ENCODE data around the gene TUBB2B.
"Not testable (repeated sequence)": the region's sequence is repeated elsewhere in the genome, so short reads cannot be mapped to it uniquely, and the experiment has no call there.

Gene TUBB2B

GRCh38 chr6:3195695-3196497, 31.6 kb downstream of the TUBB2B start:
- ATAC-seq = no peak
- no peaks in the 10 kb centered on the region for H3K4me1 Mint-ChIP-seq

DNA sequence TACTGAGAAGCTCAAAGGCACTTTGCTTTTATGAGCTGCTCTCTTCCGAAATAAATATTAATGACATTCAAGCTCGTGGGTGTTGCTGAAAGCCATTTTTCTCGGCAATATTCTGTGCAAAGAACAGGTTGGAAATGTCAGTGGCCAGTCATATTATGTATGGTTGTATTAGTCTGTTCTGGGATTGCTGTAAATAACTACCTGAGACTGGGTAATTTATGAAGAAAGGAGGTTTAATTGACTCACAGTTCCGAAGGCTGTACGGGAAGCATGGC, 32.1 kb downstream of the TUBB2B start:
- DNase-seq (ENCODE audit: low spot score in 2 of 2) (no peak), ATAC-seq (no peak)
- Mint-ChIP-seq H3K36me3 (no peaks in the 10 kb centered on the region), H3K9me3 (peaks cover 3% of the 10 kb centered on the region), H3K4me1 (no peaks in the 10 kb centered on the region), H3K4me3 (no peak overlapping the region), H3K27ac (no peak overlapping the region)

More at GRCh38 chr6:3195695-3196497, 31.6 kb downstream of the TUBB2B start:
- Mint-ChIP-seq H3K4me3 (no peak overlapping the region), H3K27ac (no peak overlapping the region), H3K9me3 (peaks cover 3% of the 10 kb centered on the region), H3K36me3 (no peaks in the 10 kb centered on the region)
- no peak for DNase-seq (ENCODE audit: low spot score in 2 of 2)

- Mint-ChIP-seq H3K4me1 (no peaks in the 10 kb centered on the region), H3K4me3 (no peak overlapping the region), H3K36me3 (no peaks in the 10 kb centered on the region), H3K27ac (no peak overlapping the region), H3K9me3 (peaks cover 3% of the 10 kb centered on the region)
- DNase-seq (ENCODE audit: low spot score in 2 of 2) (no peak), ATAC-seq (no peak)
Measured at GRCh38 chr6:3194535-3195419, 32.7 kb downstream of the TUBB2B start.

DNA sequence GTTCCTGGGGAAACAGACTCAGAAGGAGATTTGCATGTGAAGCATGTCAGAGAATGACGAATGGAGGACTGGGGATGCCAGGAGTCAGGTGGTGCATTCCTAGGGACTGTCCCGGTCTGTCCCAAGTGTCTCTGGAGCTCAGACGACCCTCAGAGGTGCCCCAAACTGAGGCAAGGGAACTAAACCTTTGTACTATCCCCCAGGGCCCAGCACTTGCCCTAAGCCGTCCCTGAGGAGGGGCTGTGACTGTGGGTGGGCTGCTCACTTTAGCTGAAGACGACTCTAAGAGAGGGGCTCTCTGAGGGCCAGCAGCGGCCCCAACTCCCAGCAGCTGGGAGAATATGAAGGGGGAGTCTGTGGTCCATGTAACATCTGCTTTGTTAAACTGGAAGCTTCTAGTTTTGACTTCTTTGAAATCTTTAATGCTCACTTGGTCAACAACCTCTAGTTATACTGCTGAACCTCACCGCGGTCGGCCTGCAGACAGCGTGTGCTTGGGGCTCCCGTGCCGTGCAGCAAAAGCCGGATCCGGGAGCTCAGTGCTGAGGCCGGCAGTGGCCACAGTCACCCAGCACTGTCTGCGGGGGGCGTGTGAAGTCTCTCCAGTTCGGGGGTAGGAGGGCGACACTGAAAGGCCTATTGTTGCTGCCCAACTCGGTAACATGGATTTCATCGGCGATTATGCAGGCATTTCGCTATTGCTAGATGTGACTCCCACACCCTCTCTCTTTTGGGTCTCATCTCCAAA, 34.2 kb downstream of the TUBB2B start:
- no peaks in the 10 kb centered on the region for H3K4me1 Mint-ChIP-seq
- ATAC-seq (no peak), DNase-seq (ENCODE audit: low spot score in 2 of 2) (no peak)
- H3K27ac Mint-ChIP-seq = no peak overlapping the region
- H3K9me3 Mint-ChIP-seq = no peaks in the 10 kb centered on the region
- no peaks in the 10 kb centered on the region for H3K36me3 Mint-ChIP-seq
- no peak overlapping the region for H3K4me3 Mint-ChIP-seq

DNA sequence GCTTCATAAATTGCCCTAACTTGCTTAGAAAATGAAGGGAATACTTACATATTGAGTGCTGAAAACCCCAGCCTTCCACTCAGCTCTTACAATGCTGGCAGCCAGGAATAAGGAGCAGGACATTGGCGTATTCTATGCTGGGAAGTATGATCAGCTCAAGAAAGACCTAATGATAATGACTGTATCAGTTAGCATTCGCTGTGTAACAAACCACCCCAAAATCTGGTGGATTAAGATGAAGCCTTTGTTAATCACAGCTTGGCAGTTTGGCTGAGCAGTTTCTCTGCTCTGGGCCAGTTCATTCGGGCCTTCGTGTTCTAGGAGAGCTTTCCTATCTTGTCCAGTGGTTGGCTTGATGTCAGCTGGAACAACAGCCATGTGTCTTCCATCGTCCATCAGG, 36.7 kb downstream of the TUBB2B start:
- no peak overlapping the region for H3K27ac Mint-ChIP-seq
- no peaks in the 10 kb centered on the region for H3K9me3 Mint-ChIP-seq

DNA sequence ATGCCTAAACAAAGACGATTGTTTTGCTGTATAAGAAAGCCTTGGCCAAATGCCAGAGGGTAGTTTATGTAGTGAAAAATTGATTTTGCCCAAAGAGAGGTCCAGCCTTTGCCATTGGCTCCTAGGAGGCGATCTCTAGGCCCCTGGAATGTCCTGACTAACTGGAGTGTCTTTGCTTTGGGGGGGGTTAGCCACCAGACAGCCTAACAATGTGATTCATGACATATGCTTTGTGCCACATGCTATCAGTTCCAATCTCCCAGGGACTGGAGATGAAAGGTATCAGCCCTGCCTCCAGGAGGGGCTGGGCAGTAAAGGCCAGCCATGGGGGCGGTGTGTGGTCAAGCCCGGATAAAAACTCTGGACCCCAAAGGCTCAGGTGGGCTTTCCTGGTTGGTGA, 37.4 kb downstream of the TUBB2B start:
- no peak for DNase-seq (ENCODE audit: low spot score in 2 of 2)
- no peak overlapping the region for H3K27ac Mint-ChIP-seq
- no peak for ATAC-seq

More for the DNA sequence above, 36.7 kb downstream of the TUBB2B start:
- DNase-seq (ENCODE audit: low spot score in 2 of 2) (no peak), ATAC-seq (no peak)
- H3K4me3 Mint-ChIP-seq = no peak overlapping the region
- H3K36me3 Mint-ChIP-seq = no peaks in the 10 kb centered on the region
- no peaks in the 10 kb centered on the region for H3K4me1 Mint-ChIP-seq

DNA sequence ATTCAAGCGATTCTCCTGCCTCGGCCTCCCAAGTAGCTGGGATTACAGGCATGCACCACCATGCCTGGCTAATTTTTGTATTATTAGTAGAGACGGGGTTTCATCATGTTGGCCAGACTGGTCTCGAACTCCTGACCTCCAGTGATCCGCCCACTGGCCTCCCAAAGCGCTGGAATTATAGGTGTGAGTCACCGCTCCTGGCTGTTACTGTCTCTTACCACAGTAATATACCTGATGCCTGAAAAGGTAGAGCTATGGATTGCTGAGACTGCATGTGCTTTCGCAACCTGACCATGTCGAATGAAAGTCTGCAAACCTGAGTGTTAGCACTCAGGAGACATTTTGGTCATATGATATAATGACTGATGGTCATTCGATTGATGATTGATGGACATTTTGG, 38.3 kb downstream of the TUBB2B start:
- not testable (repeated sequence) for ATAC-seq; H3K4me1 Mint-ChIP-seq; H3K27ac Mint-ChIP-seq; H3K36me3 Mint-ChIP-seq; H3K9me3 Mint-ChIP-seq; DNase-seq (ENCODE audit: low spot score in 2 of 2); H3K4me3 Mint-ChIP-seq

More for the DNA sequence above, 37.4 kb downstream of the TUBB2B start:
- H3K4me1 Mint-ChIP-seq = no peaks in the 10 kb centered on the region
- H3K4me3 Mint-ChIP-seq = no peak overlapping the region
- no peaks in the 10 kb centered on the region for H3K9me3 Mint-ChIP-seq
- H3K36me3 Mint-ChIP-seq = no peaks in the 10 kb centered on the region

- H3K36me3 Mint-ChIP-seq = no peaks in the 10 kb centered on the region
- H3K9me3 Mint-ChIP-seq = no peaks in the 10 kb centered on the region
Measured at GRCh38 chr6:3188262-3188661, 39.2 kb downstream of the TUBB2B start.

GRCh38 chr6:3186974-3187382, 40.5 kb downstream of the TUBB2B start:
- DNase-seq (ENCODE audit: low spot score in 2 of 2) = no peak
- Mint-ChIP-seq H3K27ac (no peak overlapping the region), H3K4me1 (no peaks in the 10 kb centered on the region), H3K9me3 (no peaks in the 10 kb centered on the region), H3K4me3 (no peak overlapping the region), H3K36me3 (no peaks in the 10 kb centered on the region)
- ATAC-seq = no peak

More at GRCh38 chr6:3188262-3188661, 39.2 kb downstream of the TUBB2B start:
- Mint-ChIP-seq H3K27ac (no peak overlapping the region), H3K4me1 (no peaks in the 10 kb centered on the region), H3K4me3 (no peak overlapping the region)
- no peak for DNase-seq (ENCODE audit: low spot score in 2 of 2)
- ATAC-seq = no peak

GRCh38 chr6:3183066-3183465, 44.4 kb downstream of the TUBB2B start:
- DNase-seq (ENCODE audit: low spot score in 2 of 2) (no peak), ATAC-seq (no peak)
- Mint-ChIP-seq H3K4me1 (no peaks in the 10 kb centered on the region), H3K9me3 (no peaks in the 10 kb centered on the region), H3K36me3 (no peaks in the 10 kb centered on the region), H3K27ac (no peak overlapping the region), H3K4me3 (no peak overlapping the region)

- Mint-ChIP-seq H3K9me3 (no peaks in the 10 kb centered on the region), H3K4me1 (peaks cover 2% of the 10 kb centered on the region), H3K4me3 (no peak overlapping the region), H3K36me3 (no peaks in the 10 kb centered on the region), H3K27ac (no peak overlapping the region)
- DNase-seq (ENCODE audit: low spot score in 2 of 2) (no peak), ATAC-seq (no peak)
Measured at GRCh38 chr6:3181105-3181504, 46.3 kb downstream of the TUBB2B start.

GRCh38 chr6:3179945-3180344, 47.5 kb downstream of the TUBB2B start:
- peak overlapping the region; percentile 42 for H3K4me3 Mint-ChIP-seq
- not testable (repeated sequence) for DNase-seq (ENCODE audit: low spot score in 2 of 2); H3K36me3 Mint-ChIP-seq; H3K4me1 Mint-ChIP-seq; ATAC-seq; H3K27ac Mint-ChIP-seq; H3K9me3 Mint-ChIP-seq

DNA sequence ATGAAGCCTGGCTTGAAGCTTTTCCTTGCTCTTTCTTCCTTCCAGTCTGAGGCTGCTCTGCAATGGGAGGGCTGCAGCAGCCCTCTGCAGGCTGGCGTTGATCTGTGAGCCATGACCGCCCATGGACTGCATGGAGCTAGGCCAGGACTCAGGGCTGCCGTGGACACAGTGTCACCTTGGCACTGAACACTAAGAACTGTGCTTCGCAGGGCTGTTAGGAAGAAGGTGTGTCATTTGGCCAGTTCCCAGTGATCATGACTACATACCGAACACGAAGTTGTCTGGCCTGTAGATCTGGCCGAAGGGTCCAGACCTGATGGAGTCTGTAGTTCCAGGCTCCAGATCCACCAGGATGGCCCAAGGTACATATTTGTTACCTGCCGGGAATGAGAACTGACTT, 48.8 kb downstream of the TUBB2B start:
- H3K27ac Mint-ChIP-seq; H3K4me3 Mint-ChIP-seq; DNase-seq (ENCODE audit: low spot score in 2 of 2); H3K36me3 Mint-ChIP-seq; H3K9me3 Mint-ChIP-seq; ATAC-seq; H3K4me1 Mint-ChIP-seq: not testable (repeated sequence)

- no peak overlapping the region for H3K27ac Mint-ChIP-seq
- ATAC-seq = peak; percentile 95
Measured at GRCh38 chr6:3176562-3177355, 50.7 kb downstream of the TUBB2B start.

More at GRCh38 chr6:3176562-3177355, 50.7 kb downstream of the TUBB2B start:
- no peaks in the 10 kb centered on the region for H3K9me3 Mint-ChIP-seq
- peaks cover 7% of the 10 kb centered on the region for H3K4me1 Mint-ChIP-seq
- no peak for DNase-seq (ENCODE audit: low spot score in 2 of 2)
- H3K4me3 Mint-ChIP-seq = no peak overlapping the region
- no peaks in the 10 kb centered on the region for H3K36me3 Mint-ChIP-seq

Measured in stimulated activated effector memory CD8-positive, alpha-beta T cell treated with anti-CD3 and anti-CD28 coated beads, Interleukin-12 subunit alpha, Interleukin-12 subunit beta, amount 100 ng/mL, for 72 hours (primary cell).